Right cardiac atrium (tissue), 5 donors: Measurements from ENCODE around the gene CDH22. TPM values are rescaled to one million over a fixed set of nuclear protein-coding genes. Genes with fewer than 3 reads are reported as not detected.

ENCODE experiments used
- ATAC-seq, 2 donors: fragments of 200-7000 bp; cut with Tn5 transposase; one replicate each; pipeline versions ENCODE4 v1.8.0 to v1.9.1; 2020; ENCODE audit warnings: moderate library complexity in 2 of 2, mild to moderate bottlenecking in 1 of 2
- DNase-seq, 3 donors: peaks; one replicate each; pipeline ENCODE4 v3.0.0-alpha.2; 2020
- H3K27ac ChIP-seq: one replicate; pipeline ENCODE4 v1.5.1; 2013; ENCODE audit warnings: mild to moderate bottlenecking, low read length, control low read depth, moderate library complexity
- H3K27me3 ChIP-seq: one replicate; pipeline ENCODE4 v1.6.1; 2013; ENCODE audit not compliant: control insufficient read depth, insufficient read depth
- H3K4me1 ChIP-seq: one replicate; pipeline ENCODE4 v1.6.1; 2013; ENCODE audit warnings: low read length; ENCODE audit not compliant: control insufficient read depth, insufficient read depth
- H3K4me3 ChIP-seq: one replicate; pipeline ENCODE4 v1.5.1; 2013; ENCODE audit warnings: low read length, control low read depth
- H3K9me3 ChIP-seq: one replicate; pipeline ENCODE4 v1.6.1; 2013; ENCODE audit warnings: low read length; ENCODE audit not compliant: control insufficient read depth
- WGBS: extraction: QIAGEN DNeasy Blood & Tissue Kit; methylation state at CpG from one replicate; pipeline ENCODE4 v1.1.7; 2013; 5-methylcytosine and 5-hydroxymethylcytosine counted together
- intact Hi-C, 4 donors: fragments of 100-400 bp; cut with DNase I; formaldehyde crosslinking; loops; one replicate each; pipeline versions ENCODE4 v1.11.0 to v1.14.0; 2022 to 2023
- polyA plus RNA-seq: library from polyadenylated mRNA; stranded (reverse); fragments of 200-250 nt; gene quantifications from one replicate; pipeline ENCODE4 v1.2.3, GENCODE V29; 2013
- total RNA-seq, 4 donors: library from RNA; stranded (reverse); fragmentation: NEBNext Ultra II Directional; extraction: Animal tissue kit (Norgen Biotek cat#: 25700); gene quantifications; one replicate each; pipeline ENCODE4 v1.2.1, GENCODE V29; 2021
- donor health status: healthy with polysubstance abuse.
- donor health status: DM: no; HTN: yes; CAD: no.
- donor health status: DM: no; HTN: no; CAD: no.
- donor health status: DM: no; HTN: yes; CAD: no; lungs with severe emphysema.
- donor health status: DM: yes; HTN: yes; CAD: no.

The CDH22 gene
- total and polyA plus RNA-seq, 5 donors: 1.6 to 7.0 (median 4.0) TPM

DNA sequence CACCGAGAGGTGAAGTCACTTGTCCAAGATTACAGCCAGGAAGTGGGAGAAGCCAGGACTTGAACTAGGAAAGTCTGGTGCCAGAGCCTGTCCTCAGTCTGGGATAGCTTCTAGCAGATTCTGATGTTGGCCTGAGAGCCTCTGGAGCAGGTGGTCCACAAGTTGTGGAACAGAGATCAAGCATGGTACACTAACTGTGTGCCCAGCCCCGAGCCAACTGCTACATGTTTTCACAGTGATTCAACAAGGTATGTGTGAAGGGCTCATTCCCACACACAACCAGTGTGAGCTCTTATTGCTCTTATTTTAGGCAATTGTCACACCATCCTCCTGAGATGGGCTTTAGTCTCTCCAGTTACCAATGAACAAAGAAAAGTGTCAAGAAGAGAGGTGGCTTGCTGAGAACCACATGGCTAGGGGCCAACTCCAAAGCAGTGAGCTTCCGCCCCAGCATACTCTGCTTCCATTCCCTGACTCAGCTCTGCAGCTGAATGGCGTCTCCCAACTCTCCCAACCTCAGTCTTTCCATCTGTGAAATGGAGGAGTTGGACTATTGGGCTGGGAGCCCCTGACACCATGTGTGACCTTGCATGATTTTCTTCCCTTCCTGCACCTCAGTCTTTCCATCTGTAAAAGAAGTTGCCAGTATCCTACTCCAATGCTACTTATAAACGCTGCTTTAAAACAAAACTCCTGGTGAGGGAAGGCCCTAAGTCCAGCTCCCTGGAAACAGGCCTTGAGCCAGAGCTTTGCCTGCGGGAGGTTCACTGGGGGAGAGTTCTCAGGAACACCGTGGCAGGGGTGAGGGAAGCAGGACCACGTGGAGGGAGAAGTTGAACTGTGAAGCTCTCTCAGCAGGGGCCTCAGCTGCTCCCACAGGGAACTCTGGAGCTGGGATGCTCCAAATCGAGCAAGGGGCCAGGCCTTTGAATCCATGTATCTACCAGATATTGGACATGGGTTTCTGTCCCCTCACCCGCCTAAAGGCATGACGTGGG is 40.9 kb downstream of the CDH22 start:
- no peaks in the 10 kb centered on the region for H3K9me3 ChIP-seq
- H3K4me1 ChIP-seq: no peaks in the 10 kb centered on the region
- DNase-seq (no peak), ATAC-seq (no peak)
- H3K4me3 ChIP-seq: no peak overlapping the region
- H3K27me3 ChIP-seq: no peaks in the 10 kb centered on the region
- 40% methylated on average over 11 of the region's 11 CpGs for WGBS
- no peak overlapping the region for H3K27ac ChIP-seq
- intact Hi-C loops: no loop called here

DNA sequence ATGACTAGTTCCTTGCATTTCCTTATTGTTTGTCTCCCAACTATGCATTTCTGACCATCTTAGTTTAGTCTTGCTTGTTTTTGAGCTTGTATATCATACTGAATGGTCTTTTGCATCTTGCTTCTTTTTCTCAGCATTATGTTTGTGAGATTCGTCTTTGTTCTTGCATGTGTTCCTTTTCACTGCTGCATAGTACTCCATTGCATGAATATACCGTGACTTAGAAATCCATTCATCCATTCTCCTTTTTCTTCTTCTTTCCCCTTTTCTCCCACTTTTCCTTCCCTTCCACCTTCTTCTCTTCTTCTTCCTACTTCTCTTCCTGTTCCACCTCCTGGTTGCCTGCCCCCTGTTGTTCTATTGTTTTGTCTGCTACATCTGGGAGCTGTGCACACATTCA is 42.8 kb downstream of the CDH22 start:
- intact Hi-C loops: no loop called here
- ATAC-seq (no peak), DNase-seq (no peak)
- H3K27me3 ChIP-seq: no peaks in the 10 kb centered on the region
- H3K4me3 ChIP-seq: no peak overlapping the region
- no peaks in the 10 kb centered on the region for H3K9me3 ChIP-seq
- no peak overlapping the region for H3K27ac ChIP-seq
- WGBS: 86% methylated on average over 2 of the region's 2 CpGs
- H3K4me1 ChIP-seq: no peaks in the 10 kb centered on the region

DNA sequence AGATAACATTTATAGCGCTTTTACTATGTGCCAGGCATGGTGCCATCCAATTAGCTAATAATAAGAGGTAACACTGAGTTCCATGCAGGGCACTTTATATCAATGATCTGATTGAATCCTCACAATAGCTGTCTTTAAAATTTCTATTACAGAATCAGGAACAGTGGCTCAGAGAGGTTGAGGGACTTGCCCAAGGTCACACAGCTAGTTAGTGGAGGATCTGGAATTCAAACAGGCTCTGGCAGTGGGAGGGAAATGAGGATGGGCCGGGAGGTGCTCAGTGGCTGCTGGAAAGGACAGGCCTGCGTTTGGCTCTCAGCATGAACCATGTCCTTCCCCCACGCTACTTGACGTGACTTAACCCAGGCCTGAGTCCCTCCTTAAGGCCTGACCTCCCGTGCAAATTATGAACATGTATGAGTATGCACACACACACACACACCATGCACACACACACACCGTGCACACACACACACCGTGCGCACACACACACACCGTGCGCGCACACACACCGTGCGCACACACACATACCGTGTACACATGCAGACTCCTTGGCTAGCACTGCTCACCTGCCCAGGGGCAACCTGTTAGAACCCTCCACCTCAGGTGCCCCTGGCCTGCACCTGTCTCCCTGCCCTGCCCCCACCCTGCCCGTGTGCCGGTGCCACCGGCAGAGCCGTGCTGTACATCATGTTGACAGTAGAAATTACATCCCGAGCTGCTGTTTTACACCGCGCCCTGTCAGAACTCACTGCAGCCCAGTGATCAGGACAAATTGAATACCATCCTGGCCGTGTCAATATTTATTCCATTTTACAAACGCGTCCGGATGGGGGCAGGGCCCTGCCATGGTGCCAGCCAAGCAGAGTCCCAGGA is 43.7 kb downstream of the CDH22 start:
- Histone ChIP-seq H3K4me1 (no peaks in the 10 kb centered on the region), H3K4me3 (no peak overlapping the region), H3K27ac (no peak overlapping the region), H3K9me3 (no peaks in the 10 kb centered on the region), H3K27me3 (no peaks in the 10 kb centered on the region)
- DNase-seq: no peak
- 86% methylated on average over 26 of the region's 26 CpGs for WGBS
- ATAC-seq: no peak
- intact Hi-C loops: no loop called here

DNA sequence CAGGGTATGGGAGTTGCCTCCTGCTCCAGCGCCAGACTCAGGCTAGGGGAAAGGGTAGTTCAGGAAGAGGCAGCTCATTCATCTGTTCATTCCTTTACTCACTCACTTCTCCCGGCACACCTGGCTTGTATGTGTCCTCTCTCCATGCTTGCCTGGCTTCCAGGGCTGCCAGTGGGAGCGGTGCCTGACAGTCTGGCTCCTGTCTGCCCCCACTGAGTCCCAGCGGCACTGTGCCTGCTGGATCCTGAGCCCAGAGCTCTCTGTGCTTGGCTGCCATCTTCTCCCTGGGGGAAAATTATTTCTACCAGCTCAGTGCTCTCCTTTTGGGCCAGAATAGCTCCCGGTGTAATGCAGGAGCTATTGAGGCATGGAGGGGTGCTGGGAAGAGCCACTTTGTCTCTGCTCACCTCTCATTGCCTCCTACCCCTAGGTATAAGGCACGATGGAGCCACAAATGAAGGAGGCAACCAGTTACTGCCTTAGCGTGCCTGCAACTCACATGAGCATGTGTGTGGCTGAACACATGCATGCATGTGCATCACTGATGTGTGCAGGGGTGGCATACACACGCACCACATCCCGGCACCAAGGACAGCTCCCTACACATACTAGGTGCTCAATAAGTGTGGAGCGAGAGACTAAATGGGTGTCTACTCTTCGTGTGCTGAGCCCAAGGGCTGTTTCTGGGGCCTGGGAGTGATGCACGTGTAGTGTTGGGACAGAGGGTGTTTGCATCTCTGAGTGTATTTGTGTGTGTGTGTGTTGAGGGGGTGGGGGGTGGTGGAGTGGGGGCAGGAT is 46.6 kb downstream of the CDH22 start:
- H3K27ac ChIP-seq: no peak overlapping the region
- H3K9me3 ChIP-seq: no peaks in the 10 kb centered on the region
- no peak overlapping the region for H3K4me3 ChIP-seq
- ATAC-seq (no peak), DNase-seq (no peak)
- intact Hi-C loops: no loop called here
- 66% methylated on average over 12 of the region's 12 CpGs for WGBS
- no peaks in the 10 kb centered on the region for H3K4me1 ChIP-seq
- H3K27me3 ChIP-seq: no peaks in the 10 kb centered on the region

DNA sequence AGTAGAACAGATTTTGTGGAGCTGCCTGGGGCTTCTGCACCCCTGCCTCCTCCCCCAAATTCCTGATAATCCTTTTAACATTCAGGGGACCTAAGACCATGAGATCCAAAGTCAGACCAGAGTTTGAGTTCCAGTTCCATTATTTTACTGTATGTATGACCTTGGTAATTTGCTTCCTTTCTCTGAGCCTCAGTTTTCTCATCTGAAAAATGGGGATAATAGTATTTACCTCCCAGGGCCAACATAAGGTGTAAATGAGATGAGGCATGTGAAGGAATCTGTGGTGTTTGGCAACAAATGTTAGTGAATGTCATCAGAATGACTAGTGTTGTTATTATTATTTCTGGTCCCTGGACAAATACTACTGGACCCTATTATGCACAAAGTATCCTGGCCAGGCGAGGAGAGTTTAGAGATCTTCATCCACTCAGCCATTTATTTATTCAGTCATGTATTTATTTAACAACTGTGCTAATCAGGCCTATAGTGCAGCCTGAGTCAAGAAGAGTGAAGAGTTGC is 47.3 kb downstream of the CDH22 start:
- H3K27ac ChIP-seq: no peak overlapping the region
- 76% methylated on average over 1 of the region's 1 CpG for WGBS
- DNase-seq (no peak), ATAC-seq (no peak)
- H3K27me3 ChIP-seq: no peaks in the 10 kb centered on the region
- no peak overlapping the region for H3K4me3 ChIP-seq
- H3K4me1 ChIP-seq: no peaks in the 10 kb centered on the region
- intact Hi-C loops: no loop called here
- no peaks in the 10 kb centered on the region for H3K9me3 ChIP-seq

DNA sequence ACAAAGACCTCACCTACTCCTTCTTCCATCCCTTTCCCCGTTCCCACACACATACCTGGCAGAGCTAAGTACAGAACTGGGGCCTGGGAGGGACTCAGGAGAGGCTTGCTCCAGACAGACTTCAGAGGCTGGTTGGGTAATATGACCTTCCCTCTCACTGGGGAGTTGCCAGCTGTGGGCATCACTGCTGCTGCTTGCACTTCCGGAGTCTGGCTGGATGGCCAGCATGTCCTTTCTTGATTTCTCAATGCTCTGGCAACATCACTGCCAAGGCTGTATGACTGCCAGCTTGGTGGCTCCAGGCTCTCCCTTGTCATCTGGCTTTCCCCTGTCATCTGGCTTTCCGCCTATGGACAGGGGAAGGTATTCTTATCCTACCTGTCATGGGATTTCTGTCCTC is 47.8 kb downstream of the CDH22 start:
- DNase-seq (peak in 2 of 3 donors; percentile 45 to 76), ATAC-seq (peak; percentile 56 to 57)
- Histone ChIP-seq H3K27ac (no peak overlapping the region), H3K9me3 (no peaks in the 10 kb centered on the region), H3K4me1 (no peaks in the 10 kb centered on the region), H3K4me3 (no peak overlapping the region), H3K27me3 (no peaks in the 10 kb centered on the region)
- 62% methylated on average over 3 of the region's 3 CpGs for WGBS
- intact Hi-C loops: no loop called here

DNA sequence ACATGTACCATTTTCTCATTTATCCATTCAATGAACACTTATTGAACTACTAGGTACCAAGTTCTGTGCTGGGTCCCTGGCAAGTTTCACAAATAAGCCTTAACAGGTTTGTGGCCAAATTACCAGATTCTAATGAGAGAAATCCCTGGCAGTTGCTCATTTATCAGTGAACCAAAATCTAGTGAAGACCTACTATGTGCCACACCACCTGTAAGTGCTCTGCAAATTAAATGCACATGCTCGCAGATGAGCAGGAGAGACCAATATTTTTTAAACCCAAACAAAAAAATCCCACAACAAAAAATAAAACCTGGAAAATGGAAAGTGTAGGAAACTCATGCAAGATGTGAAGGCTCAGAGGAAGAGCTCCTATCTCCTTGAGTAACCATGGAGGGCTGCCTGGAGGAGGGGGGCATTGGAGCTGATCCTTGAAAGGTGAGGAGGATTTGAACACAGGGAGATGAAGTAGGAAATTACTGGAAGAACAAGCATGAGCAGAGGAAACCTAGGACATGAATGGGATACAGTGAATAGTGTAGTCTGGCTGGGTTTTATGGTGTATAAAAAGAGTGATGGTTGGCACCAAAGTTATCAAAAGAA is 48.9 kb downstream of the CDH22 start:
- Histone ChIP-seq H3K4me3 (no peak overlapping the region), H3K27ac (no peak overlapping the region), H3K9me3 (no peaks in the 10 kb centered on the region), H3K27me3 (no peaks in the 10 kb centered on the region), H3K4me1 (no peaks in the 10 kb centered on the region)
- WGBS: 94% methylated on average over 1 of the region's 1 CpG
- intact Hi-C loops: loop anchor here in 1 of 4 donors (10.0 kb wide), 1 partner anchor 55 kb away; no protein-coding TSS in a partner anchor
- ATAC-seq: no peak
- no peak for DNase-seq

DNA sequence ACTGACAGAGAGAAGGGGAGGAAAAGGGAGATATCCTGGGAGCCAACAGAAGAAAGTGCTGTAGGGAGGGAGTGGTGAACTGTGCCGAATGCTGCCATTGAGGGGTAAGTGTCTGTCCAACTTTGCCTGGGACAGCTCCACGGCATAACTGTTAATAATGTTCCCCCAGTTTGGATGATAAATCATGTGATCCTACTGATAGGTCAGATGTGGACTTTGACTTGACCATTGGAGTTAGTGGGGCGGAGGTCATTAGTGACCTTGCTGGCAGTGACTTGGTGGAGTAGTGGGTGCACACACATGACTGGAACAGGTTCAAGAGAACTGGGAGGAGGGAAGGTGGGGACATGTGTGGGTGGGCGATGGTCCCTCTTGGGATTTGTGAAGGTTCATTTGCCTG is 50.4 kb downstream of the CDH22 start:
- Histone ChIP-seq H3K4me3 (no peak overlapping the region), H3K27me3 (no peaks in the 10 kb centered on the region), H3K4me1 (no peaks in the 10 kb centered on the region), H3K27ac (no peak overlapping the region), H3K9me3 (no peaks in the 10 kb centered on the region)
- ATAC-seq: no peak
- intact Hi-C loops: loop anchor here in 1 of 4 donors (10.0 kb wide), 1 partner anchor 57 kb away; no protein-coding TSS in a partner anchor
- no peak for DNase-seq
- WGBS: 72% methylated on average over 4 of the region's 4 CpGs

DNA sequence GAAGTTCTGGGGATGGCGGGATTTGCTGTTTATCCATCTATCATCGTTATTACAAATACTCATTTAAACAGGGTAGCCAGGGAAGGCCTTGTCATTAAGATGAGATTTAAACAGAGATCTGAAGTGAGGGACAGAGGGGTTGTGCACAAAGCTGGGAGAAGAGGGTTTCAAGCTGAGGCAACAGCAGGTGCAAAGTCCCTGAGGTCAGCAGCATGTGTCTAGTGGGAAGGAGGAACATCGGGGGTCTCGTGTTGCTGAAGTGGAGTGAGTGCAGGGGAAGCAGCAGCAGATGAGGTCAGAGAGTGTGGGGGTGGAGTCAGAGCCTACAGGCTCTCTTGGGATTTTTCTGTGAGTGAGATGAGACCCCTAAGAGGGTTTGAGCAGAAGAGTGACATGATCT is 52.0 kb downstream of the CDH22 start:
- no peaks in the 10 kb centered on the region for H3K9me3 ChIP-seq
- no peaks in the 10 kb centered on the region for H3K27me3 ChIP-seq
- 58% methylated on average over 4 of the region's 4 CpGs for WGBS
- DNase-seq: no peak
- H3K27ac ChIP-seq: no peak overlapping the region
- H3K4me3 ChIP-seq: no peak overlapping the region
- no peak for ATAC-seq
- H3K4me1 ChIP-seq: no peaks in the 10 kb centered on the region
- intact Hi-C loops: loop anchor here in 1 of 4 donors (10.0 kb wide), 1 partner anchor 59 kb away; no protein-coding TSS in a partner anchor
